A673 (cell line): Measurements from ENCODE around the gene ZBTB16. TPM values are rescaled to one million over a fixed set of nuclear protein-coding genes. Genes with fewer than 3 reads are reported as not detected.

Experiments
- BruUV-seq: library from RNA; stranded (reverse); fragments of 400-500 nt; replicated peaks from 2 replicates; lab custom pipeline; 2021; lab: Mats Ljungman, UMichigan
- CTCF ChIA-PET: fragments of 300-600 bp; sonication (Branson Sonifier 250); formaldehyde crosslinking; loops from one replicate; lab custom pipeline; 2022; ENCODE audit warnings: antibody characterized with exemption; lab: Charles Lee
- POLR2A ChIA-PET: fragments of 300-600 bp; sonication (Branson Sonifier 250); formaldehyde crosslinking; loops from one replicate; lab custom pipeline; 2022; ENCODE audit warnings: antibody characterized with exemption; ENCODE audit not compliant: low non-redundant PET; lab: Charles Lee
- DNase-seq: peaks from one replicate; pipeline ENCODE4 v3.0.0-alpha.2; 2015; ENCODE audit warnings: low spot score
- H3K27ac ChIP-seq: fragments of 200-600 bp; sonication (generic); 2 replicates; pipeline ENCODE4 v1.5.1; 2016; ENCODE audit warnings: mixed run types, low read depth, mild to moderate bottlenecking, mixed read lengths, antibody characterized with exemption, low read length; ENCODE audit not compliant: poor library complexity, severe bottlenecking
- H3K27me3 ChIP-seq: fragments of 200-600 bp; sonication (generic); replicated peaks from 2 replicates; pipeline ENCODE4 v1.6.1; 2017; ENCODE audit warnings: mixed run types, low read depth, mild to moderate bottlenecking, mixed read lengths, antibody characterized with exemption, low read length; ENCODE audit not compliant: insufficient read depth, poor library complexity
- H3K36me3 ChIP-seq: fragments of 200-600 bp; sonication (generic); 2 replicates; pipeline ENCODE4 v1.6.1; 2016; ENCODE audit warnings: mixed run types, mild to moderate bottlenecking, mixed read lengths, antibody characterized with exemption, low read length; ENCODE audit not compliant: insufficient read depth, poor library complexity, severe bottlenecking
- H3K4me1 ChIP-seq: fragments of 200-600 bp; sonication (generic); 2 replicates; pipeline ENCODE4 v1.6.1; 2017; ENCODE audit warnings: mixed run types, mild to moderate bottlenecking, mixed read lengths, antibody characterized with exemption, low read length; ENCODE audit not compliant: insufficient read depth, poor library complexity, severe bottlenecking
- H3K4me3 ChIP-seq: fragments of 200-600 bp; sonication (generic); 2 replicates; pipeline ENCODE4 v1.5.1; 2016; ENCODE audit warnings: low read depth, mixed run types, mild to moderate bottlenecking, mixed read lengths, low read length; ENCODE audit not compliant: poor library complexity, severe bottlenecking
- H3K9me3 ChIP-seq: fragments of 200-600 bp; sonication (generic); 2 replicates; pipeline ENCODE4 v1.6.1; 2016; ENCODE audit warnings: mixed run types, low read depth, mild to moderate bottlenecking, mixed read lengths, antibody characterized with exemption, low read length; ENCODE audit not compliant: poor library complexity, severe bottlenecking
- EZH2 ChIP-seq: fragments of 200-600 bp; sonication (generic); IDR thresholded peaks from 2 replicates; pipeline ENCODE4 v1.6.1; 2017; ENCODE audit warnings: borderline replicate concordance, low read depth, mild to moderate bottlenecking, mixed read lengths, antibody characterized with exemption, low read length; ENCODE audit not compliant: poor library complexity, severe bottlenecking
- intact Hi-C: fragments of 100-400 bp; cut with micrococcal nuclease; formaldehyde crosslinking; loops from one replicate; pipeline ENCODE4 v1.10.0; 2022; ENCODE audit not compliant: unreplicated experiment
- total RNA-seq: library from RNA; stranded (reverse); gene quantifications from 2 replicates; pipeline ENCODE4 v1.2.3, GENCODE V29; 2021
- TF ChIP-seq, protein P1 (sequence below): fragments of 300-800, 200-600 bp; sonication (generic); conservative IDR thresholded peaks from 2 replicates; pipeline ENCODE4 v1.5.1; 2017; ENCODE audit warnings: low read depth, mild to moderate bottlenecking, antibody characterized with exemption, low read length, moderate library complexity, mixed read lengths

The ZBTB16 gene
- total RNA-seq, 1 experiment from 2014 or later, result 12.0 TPM

GRCh38 chr11:114031246-114031966, 28.1 kb upstream of the ZBTB16 start:
- CTCF ChIA-PET, result no interaction called here
- intact Hi-C loops, result no loop called here
- Histone ChIP-seq H3K36me3 (no peaks in the 10 kb centered on the region), H3K27ac (no peak overlapping the region), H3K4me1 (peaks cover 10% of the 10 kb centered on the region), H3K9me3 (no peaks in the 10 kb centered on the region), H3K27me3 (no peaks in the 10 kb centered on the region), H3K4me3 (no peak overlapping the region)
- POLR2A ChIA-PET, result interaction anchor here (0.5 kb wide), 1 partner anchor 416 kb away, joined by 3 read pairs; no protein-coding TSS in a partner anchor
- no peak for DNase-seq
- TF ChIP-seq, protein P1, sequence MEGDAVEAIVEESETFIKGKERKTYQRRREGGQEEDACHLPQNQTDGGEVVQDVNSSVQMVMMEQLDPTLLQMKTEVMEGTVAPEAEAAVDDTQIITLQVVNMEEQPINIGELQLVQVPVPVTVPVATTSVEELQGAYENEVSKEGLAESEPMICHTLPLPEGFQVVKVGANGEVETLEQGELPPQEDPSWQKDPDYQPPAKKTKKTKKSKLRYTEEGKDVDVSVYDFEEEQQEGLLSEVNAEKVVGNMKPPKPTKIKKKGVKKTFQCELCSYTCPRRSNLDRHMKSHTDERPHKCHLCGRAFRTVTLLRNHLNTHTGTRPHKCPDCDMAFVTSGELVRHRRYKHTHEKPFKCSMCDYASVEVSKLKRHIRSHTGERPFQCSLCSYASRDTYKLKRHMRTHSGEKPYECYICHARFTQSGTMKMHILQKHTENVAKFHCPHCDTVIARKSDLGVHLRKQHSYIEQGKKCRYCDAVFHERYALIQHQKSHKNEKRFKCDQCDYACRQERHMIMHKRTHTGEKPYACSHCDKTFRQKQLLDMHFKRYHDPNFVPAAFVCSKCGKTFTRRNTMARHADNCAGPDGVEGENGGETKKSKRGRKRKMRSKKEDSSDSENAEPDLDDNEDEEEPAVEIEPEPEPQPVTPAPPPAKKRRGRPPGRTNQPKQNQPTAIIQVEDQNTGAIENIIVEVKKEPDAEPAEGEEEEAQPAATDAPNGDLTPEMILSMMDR, result no peak
- BruUV-seq, result no TSS peak

- BruUV-seq, result no TSS peak
- DNase-seq, result no peak
- peaks cover 15% of the 10 kb centered on the region for H3K4me1 ChIP-seq
- no peaks in the 10 kb centered on the region for H3K9me3 ChIP-seq
- ChIA-PET POLR2A (no interaction called here), CTCF (no interaction called here)
- H3K4me3 ChIP-seq, result no peak overlapping the region
- H3K36me3 ChIP-seq, result no peaks in the 10 kb centered on the region
- TF ChIP-seq, protein P1, result no peak
- TF ChIP-seq EZH2, result no peak
- H3K27ac ChIP-seq, result no peak overlapping the region
- no peaks in the 10 kb centered on the region for H3K27me3 ChIP-seq
- intact Hi-C loops, result no loop called here
These were observed 27.6 kb upstream of the ZBTB16 start for GRCh38 chr11:114031967-114032320.

DNA sequence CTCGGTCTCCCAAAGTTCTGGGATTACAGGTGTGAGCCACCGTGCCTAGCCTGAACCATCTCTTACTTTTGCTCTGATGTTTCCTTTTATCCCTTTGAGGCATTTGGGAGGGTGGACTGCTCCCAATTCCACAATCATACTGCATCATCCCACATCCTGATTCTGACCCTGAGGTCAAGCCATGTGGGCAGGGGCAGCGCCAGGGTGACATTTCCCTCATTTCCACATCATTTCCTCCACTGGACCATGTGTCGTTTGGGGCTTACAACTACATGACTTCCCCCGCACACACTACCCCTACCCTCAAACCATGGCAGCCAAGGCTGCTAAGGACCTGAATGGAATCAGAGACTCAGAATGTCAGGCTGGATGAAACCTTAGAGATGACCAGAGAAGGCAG, 26.4 kb upstream of the ZBTB16 start:
- no peak for TF ChIP-seq EZH2
- TF ChIP-seq, protein P1, result no peak
- intact Hi-C loops, result no loop called here
- POLR2A ChIA-PET, result no interaction called here
- no TSS peak for BruUV-seq
- H3K36me3 ChIP-seq, result no peaks in the 10 kb centered on the region
- no peaks in the 10 kb centered on the region for H3K9me3 ChIP-seq
- no peak overlapping the region for H3K27ac ChIP-seq
- H3K27me3 ChIP-seq, result no peaks in the 10 kb centered on the region
- no peak for DNase-seq
- CTCF ChIA-PET, result no interaction called here
- H3K4me3 ChIP-seq, result no peak overlapping the region
- H3K4me1 ChIP-seq, result peaks cover 12% of the 10 kb centered on the region
